GM23338 (cell line): ENCODE results near the gene FEM1B. TPM values are rescaled to one million over a fixed set of nuclear protein-coding genes. Genes with fewer than 3 reads are reported as not detected.

Source experiments
- ATAC-seq: fragments of 200-7000 bp; cut with Tn5 transposase; 3 replicates; pipeline ENCODE4 v1.9.1; 2020
- DNase-seq: peaks from one replicate; pipeline ENCODE4 v3.0.0-alpha.2; 2015; ENCODE audit warnings: low spot score
- H2AFZ ChIP-seq: fragments of 200-600 bp; sonication (generic); 2 replicates; pipeline ENCODE4 v1.8.0; 2016; ENCODE audit warnings: antibody characterized with exemption, mild to moderate bottlenecking, moderate library complexity
- H3F3A ChIP-seq: fragments of 200-600 bp; sonication (generic); replicated peaks from 2 replicates; pipeline ENCODE4 v1.8.0; 2017; ENCODE audit warnings: antibody characterized with exemption, mixed run types, low read depth
- H3K27ac ChIP-seq: fragments of 200-600 bp; sonication (generic); 2 replicates; pipeline ENCODE4 v1.6.1; 2016; ENCODE audit warnings: low read depth
- H3K27me3 ChIP-seq: fragments of 200-600 bp; sonication (generic); 2 replicates; pipeline ENCODE4 v1.8.0; 2016; ENCODE audit warnings: mild to moderate bottlenecking, mixed run types, moderate library complexity; ENCODE audit not compliant: insufficient read depth
- H3K36me3 ChIP-seq: fragments of 200-600 bp; sonication (generic); 2 replicates; pipeline ENCODE4 v1.8.0; 2016; ENCODE audit warnings: mild to moderate bottlenecking; ENCODE audit not compliant: insufficient read depth
- H3K4me1 ChIP-seq: fragments of 200-600 bp; sonication (generic); 2 replicates; pipeline ENCODE4 v1.8.0; 2016; ENCODE audit warnings: mild to moderate bottlenecking, moderate library complexity; ENCODE audit not compliant: insufficient read depth
- H3K4me2 ChIP-seq: fragments of 200-600 bp; sonication (generic); 2 replicates; pipeline ENCODE4 v1.7.1; 2017; ENCODE audit warnings: mixed run types
- H3K4me3 ChIP-seq: fragments of 200-600 bp; sonication (generic); 2 replicates; pipeline ENCODE4 v1.6.1; 2016; ENCODE audit warnings: mixed run types
- H3K79me2 ChIP-seq: fragments of 200-600 bp; sonication (generic); replicated peaks from 2 replicates; pipeline ENCODE4 v1.8.0; 2017; ENCODE audit warnings: mild to moderate bottlenecking; ENCODE audit not compliant: insufficient read depth
- H3K9me2 ChIP-seq: fragments of 200-600 bp; sonication (generic); 2 replicates; pipeline ENCODE4 v1.8.0; 2017; ENCODE audit not compliant: insufficient read depth
- H4K20me1 ChIP-seq: fragments of 200-600 bp; sonication (generic); replicated peaks from 2 replicates; pipeline ENCODE4 v1.8.0; 2017; ENCODE audit warnings: mild to moderate bottlenecking; ENCODE audit not compliant: insufficient read depth
- H3K27ac Mint-ChIP-seq: 2 replicates; pipeline ENCODE4 v1.8.0; 2020; ENCODE audit warnings: inconsistent platforms, mild to moderate bottlenecking, moderate library complexity, mixed read lengths
- H3K27me3 Mint-ChIP-seq: 3 replicates; pipeline ENCODE4 v1.8.0; 2022; ENCODE audit warnings: low read depth, mild to moderate bottlenecking, moderate library complexity, mixed read lengths, inconsistent platforms; ENCODE audit not compliant: insufficient read depth, poor library complexity
- H3K36me3 Mint-ChIP-seq: 3 replicates; pipeline ENCODE4 v1.8.0; 2021; ENCODE audit warnings: low read depth, mild to moderate bottlenecking, inconsistent platforms, moderate library complexity, mixed read lengths
- H3K4me1 Mint-ChIP-seq: 3 replicates; pipeline ENCODE4 v1.8.0; 2020; ENCODE audit warnings: mild to moderate bottlenecking, inconsistent platforms, mixed read lengths
- H3K4me3 Mint-ChIP-seq: 3 replicates; pipeline ENCODE4 v1.8.0; 2021; ENCODE audit warnings: moderate library complexity, mild to moderate bottlenecking, inconsistent platforms, mixed read lengths
- H3K9me3 Mint-ChIP-seq: 3 replicates; pipeline ENCODE4 v1.8.0; 2020; ENCODE audit warnings: moderate library complexity, mild to moderate bottlenecking, inconsistent platforms, mixed read lengths
- POLR2AphosphoS5 ChIP-seq: IDR thresholded peaks from 2 replicates; pipeline ENCODE4 v1.6.1; 2016; ENCODE audit warnings: antibody characterized with exemption, low read depth
- ZNF114 ChIP-seq: fragments of 250-450 bp; sonication (Bioruptor Pico); IDR thresholded peaks from 2 replicates; pipeline ENCODE4 v1.5.0; 2020; ENCODE audit warnings: mild to moderate bottlenecking, moderate library complexity
- ZNF462 ChIP-seq: fragments of 250-450 bp; sonication (Bioruptor Pico); IDR thresholded peaks from 2 replicates; pipeline ENCODE4 v1.5.0; 2020; ENCODE audit warnings: mild to moderate bottlenecking, moderate library complexity
- polyA plus RNA-seq: library from polyadenylated mRNA; unstranded; fragments of >200 nt; fragmentation: Nextera tagmentation; extraction: Ambion mirVana; gene quantifications from 2 replicates; pipeline ENCODE4 v1.2.1, GENCODE V29; 2016
- total RNA-seq: library from RNA; depleted of rRNA; stranded (reverse); fragments of >200 nt; shearing (Covaris generic); gene quantifications from 2 replicates; pipeline ENCODE4 v1.2.3, GENCODE V29; 2014

FEM1B gene
- total and polyA plus RNA-seq, 2 experiments from 2014 or later, result 13.0 to 82.0 TPM

GRCh38 chr15:68332266-68332665, 54.7 kb downstream of the FEM1B start (continued):
- TF ChIP-seq ZNF462 (CRISPR knock-in tag), result no peak

GRCh38 chr15:68333775-68334470, 56.4 kb downstream of the FEM1B start:
- DNase-seq, result no peak
- H2AFZ ChIP-seq, result 0 out of 2 replicates have a peak overlapping the region, but pooled peaks have one; percentile 32
- H3K4me1 Mint-ChIP-seq, result peaks cover 27% of the 10 kb centered on the region

More at GRCh38 chr15:68333775-68334470, 56.4 kb downstream of the FEM1B start:
- H3K27me3 Mint-ChIP-seq, result peaks cover 10% of the 10 kb centered on the region
- H3K4me3 Mint-ChIP-seq, result no peak overlapping the region
- no peak overlapping the region for H3K4me3 ChIP-seq
- TF ChIP-seq ZNF462 (CRISPR knock-in tag) (no peak), ZNF114 (CRISPR knock-in tag) (no peak), POLR2AphosphoS5 (no peak)
- H4K20me1 ChIP-seq, result no peaks in the 10 kb centered on the region
- no peaks in the 10 kb centered on the region for H3K27me3 ChIP-seq
- H3K4me2 ChIP-seq, result no peak overlapping the region
- no peak for ATAC-seq
- H3K79me2 ChIP-seq, result no peaks in the 10 kb centered on the region
- H3F3A ChIP-seq, result no peaks in the 10 kb centered on the region
- no peak overlapping the region for H3K27ac ChIP-seq
- H3K4me1 ChIP-seq, result peaks cover 15% of the 10 kb centered on the region
- no peaks in the 10 kb centered on the region for H3K9me3 Mint-ChIP-seq
- H3K36me3 Mint-ChIP-seq, result no peaks in the 10 kb centered on the region
- H3K27ac Mint-ChIP-seq, result no peak overlapping the region
- no peaks in the 10 kb centered on the region for H3K36me3 ChIP-seq
- no peaks in the 10 kb centered on the region for H3K9me2 ChIP-seq
